Measurements from ENCODE around the gene UPF3B.
"Not testable (repeated sequence)": the region's sequence is repeated elsewhere in the genome, so short reads cannot be mapped to it uniquely, and the experiment has no call there.

The UPF3B gene

GRCh38 chrX:119821703-119822102, 31.1 kb downstream of the UPF3B start:
- not testable (repeated sequence) for DNase-seq

- no peak for DNase-seq
These were observed 35.6 kb downstream of the UPF3B start for GRCh38 chrX:119817130-119817690.

- DNase-seq, result no peak
These were observed 36.5 kb downstream of the UPF3B start for GRCh38 chrX:119816300-119816699.

- no peak for DNase-seq
These were observed 43.5 kb downstream of the UPF3B start for GRCh38 chrX:119809185-119809666.

GRCh38 chrX:119808461-119808860, 44.3 kb downstream of the UPF3B start:
- DNase-seq, result not testable (repeated sequence)

GRCh38 chrX:119802546-119802945, 50.2 kb downstream of the UPF3B start:
- DNase-seq, result no peak

GRCh38 chrX:119801253-119802221, 51.2 kb downstream of the UPF3B start:
- DNase-seq, result no peak

GRCh38 chrX:119791437-119792231, 61.1 kb downstream of the UPF3B start, which contains the start of gene RPL39:
RPL39 (minus strand) TSS chrX:119791630; CDS start chrX:119791576, 54 bp downstream.
- DNase-seq, result peak; percentile 66

GRCh38 chrX:119790977-119791436, 61.8 kb downstream of the UPF3B start:
- DNase-seq, result no peak

- DNase-seq, result no peak
These were observed 67.9 kb downstream of the UPF3B start for GRCh38 chrX:119784747-119785446.

All from NCI-H1436 treated with DMSO at 0.1 percent for 48 hours (cell line).